IMR-90 (cell line): Measurements from ENCODE around the gene GRAMD1A.

ENCODE experiments used
- CHD1 ChIP-seq: IDR thresholded peaks from 2 replicates; pipeline ENCODE4 v1.6.1; 2012; ENCODE audit warnings: low read depth, low read length, improper control_type of control experiment
- CTCF ChIP-seq: conservative IDR thresholded peaks from 2 replicates; pipeline ENCODE4 v1.5.1; 2012; ENCODE audit warnings: mild to moderate bottlenecking, low read depth, low read length, improper control_type of control experiment
- POLR2A ChIP-seq: IDR thresholded peaks from 2 replicates; pipeline ENCODE4 v1.6.1; 2012; ENCODE audit warnings: mild to moderate bottlenecking, low read depth, low read length
- RFX5 ChIP-seq: IDR thresholded peaks from 2 replicates; pipeline ENCODE4 v1.8.0; 2012; ENCODE audit warnings: low read depth, mild to moderate bottlenecking, low read length, moderate library complexity

DNA sequence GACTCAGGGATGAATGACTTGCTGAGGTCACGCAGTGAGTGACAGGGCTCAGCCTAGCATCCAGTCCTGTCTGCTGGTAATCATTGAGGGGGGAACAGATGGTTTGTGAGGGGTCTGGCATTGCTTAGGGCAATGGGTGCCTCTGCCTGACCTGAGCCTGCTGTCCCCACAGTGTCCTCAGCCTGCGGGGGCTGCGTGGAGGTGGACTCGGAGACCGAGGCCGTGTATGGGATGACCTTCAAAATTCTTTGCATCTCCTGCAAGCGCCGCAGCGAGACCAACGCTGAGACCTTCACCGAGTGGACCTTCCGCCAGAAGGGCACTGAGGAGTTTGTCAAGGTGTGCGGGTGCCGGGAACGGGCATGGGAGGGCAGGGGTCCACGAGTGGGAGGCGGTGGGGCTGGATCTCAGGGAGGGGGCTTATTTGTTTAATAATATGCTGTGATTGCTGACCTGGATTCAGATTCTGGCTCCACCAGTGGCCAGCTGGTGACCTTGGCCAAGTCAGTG is 32.3 kb downstream of the GRAMD1A start:
- TF ChIP-seq CTCF (no peak), POLR2A (no peak), RFX5 (no peak), CHD1 (no peak)
